Subcutaneous adipose tissue (tissue), 4 donors: ENCODE data around the gene DIP2A. TPM values are rescaled to one million over a fixed set of nuclear protein-coding genes. Genes with fewer than 3 reads are reported as not detected.

Source experiments
- total RNA-seq, 4 donors: library from RNA; depleted of rRNA; stranded (reverse); fragments of >200 nt; gene quantifications; one replicate each; pipeline ENCODE4 v1.1.0, GENCODE V29; 2016
- TF ChIP-seq, protein P1 (sequence below): fragments of 450-650 bp; IDR thresholded peaks from one replicate; pipeline ENCODE4 v1.5.1; 2016; ENCODE audit warnings: low read depth, mild to moderate bottlenecking, control low read depth, antibody characterized with exemption, moderate library complexity

DIP2A gene, protein sequence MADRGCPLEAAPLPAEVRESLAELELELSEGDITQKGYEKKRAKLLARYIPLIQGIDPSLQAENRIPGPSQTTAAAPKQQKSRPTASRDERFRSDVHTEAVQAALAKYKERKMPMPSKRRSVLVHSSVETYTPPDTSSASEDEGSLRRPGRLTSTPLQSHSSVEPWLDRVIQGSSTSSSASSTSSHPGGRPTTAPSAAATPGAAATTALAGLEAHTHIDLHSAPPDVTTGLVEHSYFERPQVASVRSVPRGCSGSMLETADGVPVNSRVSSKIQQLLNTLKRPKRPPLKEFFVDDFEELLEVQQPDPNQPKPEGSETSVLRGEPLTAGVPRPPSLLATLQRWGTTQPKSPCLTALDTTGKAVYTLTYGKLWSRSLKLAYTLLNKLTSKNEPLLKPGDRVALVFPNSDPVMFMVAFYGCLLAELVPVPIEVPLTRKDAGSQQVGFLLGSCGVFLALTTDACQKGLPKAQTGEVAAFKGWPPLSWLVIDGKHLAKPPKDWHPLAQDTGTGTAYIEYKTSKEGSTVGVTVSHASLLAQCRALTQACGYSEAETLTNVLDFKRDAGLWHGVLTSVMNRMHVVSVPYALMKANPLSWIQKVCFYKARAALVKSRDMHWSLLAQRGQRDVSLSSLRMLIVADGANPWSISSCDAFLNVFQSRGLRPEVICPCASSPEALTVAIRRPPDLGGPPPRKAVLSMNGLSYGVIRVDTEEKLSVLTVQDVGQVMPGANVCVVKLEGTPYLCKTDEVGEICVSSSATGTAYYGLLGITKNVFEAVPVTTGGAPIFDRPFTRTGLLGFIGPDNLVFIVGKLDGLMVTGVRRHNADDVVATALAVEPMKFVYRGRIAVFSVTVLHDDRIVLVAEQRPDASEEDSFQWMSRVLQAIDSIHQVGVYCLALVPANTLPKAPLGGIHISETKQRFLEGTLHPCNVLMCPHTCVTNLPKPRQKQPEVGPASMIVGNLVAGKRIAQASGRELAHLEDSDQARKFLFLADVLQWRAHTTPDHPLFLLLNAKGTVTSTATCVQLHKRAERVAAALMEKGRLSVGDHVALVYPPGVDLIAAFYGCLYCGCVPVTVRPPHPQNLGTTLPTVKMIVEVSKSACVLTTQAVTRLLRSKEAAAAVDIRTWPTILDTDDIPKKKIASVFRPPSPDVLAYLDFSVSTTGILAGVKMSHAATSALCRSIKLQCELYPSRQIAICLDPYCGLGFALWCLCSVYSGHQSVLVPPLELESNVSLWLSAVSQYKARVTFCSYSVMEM (N-terminal part only)
- total RNA-seq: 10 to 100 TPM; 29.2 to 54.8 (median 44.4) TPM

DNA sequence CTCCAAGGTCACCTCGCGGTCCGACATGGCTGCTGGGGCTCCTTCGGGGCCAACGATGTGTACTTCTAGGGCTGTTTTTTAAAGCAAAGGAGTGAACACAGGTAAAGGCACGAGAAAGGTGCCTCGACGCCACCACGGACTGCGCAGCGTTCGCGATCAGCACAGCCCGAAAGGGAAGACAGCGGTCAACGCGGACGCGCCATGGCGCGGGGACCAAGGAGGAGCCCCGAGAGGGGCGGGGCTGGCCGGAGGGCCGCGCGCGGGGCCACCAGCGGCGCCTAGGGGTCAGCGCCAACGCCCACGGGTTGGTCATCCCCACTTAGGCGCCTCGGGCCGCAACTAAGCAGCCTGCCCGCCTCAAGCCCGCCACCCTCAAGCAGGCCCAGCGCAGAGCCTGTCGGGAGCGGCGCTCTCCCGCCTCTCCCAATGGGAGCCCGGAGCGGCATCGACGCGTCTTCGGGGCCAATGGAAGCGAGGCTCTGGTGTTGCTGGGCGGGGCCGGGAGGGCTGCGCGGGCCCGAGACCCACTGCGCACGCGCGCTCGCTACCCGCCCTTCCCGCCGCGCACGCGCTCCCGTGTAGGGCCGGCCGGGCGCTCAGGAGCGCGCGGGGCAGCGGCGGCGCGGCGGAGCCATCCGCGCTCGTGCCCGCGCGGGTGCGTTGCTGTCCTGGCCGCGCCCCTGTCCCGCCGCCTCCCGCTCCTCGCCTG, at the start of gene DIP2A:
TSS of gene DIP2A (plus strand) at position 577 of the 709 bp plus-strand sequence. CDS start 241 bp downstream, outside the sequence.
- TF ChIP-seq, protein P1, sequence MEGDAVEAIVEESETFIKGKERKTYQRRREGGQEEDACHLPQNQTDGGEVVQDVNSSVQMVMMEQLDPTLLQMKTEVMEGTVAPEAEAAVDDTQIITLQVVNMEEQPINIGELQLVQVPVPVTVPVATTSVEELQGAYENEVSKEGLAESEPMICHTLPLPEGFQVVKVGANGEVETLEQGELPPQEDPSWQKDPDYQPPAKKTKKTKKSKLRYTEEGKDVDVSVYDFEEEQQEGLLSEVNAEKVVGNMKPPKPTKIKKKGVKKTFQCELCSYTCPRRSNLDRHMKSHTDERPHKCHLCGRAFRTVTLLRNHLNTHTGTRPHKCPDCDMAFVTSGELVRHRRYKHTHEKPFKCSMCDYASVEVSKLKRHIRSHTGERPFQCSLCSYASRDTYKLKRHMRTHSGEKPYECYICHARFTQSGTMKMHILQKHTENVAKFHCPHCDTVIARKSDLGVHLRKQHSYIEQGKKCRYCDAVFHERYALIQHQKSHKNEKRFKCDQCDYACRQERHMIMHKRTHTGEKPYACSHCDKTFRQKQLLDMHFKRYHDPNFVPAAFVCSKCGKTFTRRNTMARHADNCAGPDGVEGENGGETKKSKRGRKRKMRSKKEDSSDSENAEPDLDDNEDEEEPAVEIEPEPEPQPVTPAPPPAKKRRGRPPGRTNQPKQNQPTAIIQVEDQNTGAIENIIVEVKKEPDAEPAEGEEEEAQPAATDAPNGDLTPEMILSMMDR: no peak

DNA sequence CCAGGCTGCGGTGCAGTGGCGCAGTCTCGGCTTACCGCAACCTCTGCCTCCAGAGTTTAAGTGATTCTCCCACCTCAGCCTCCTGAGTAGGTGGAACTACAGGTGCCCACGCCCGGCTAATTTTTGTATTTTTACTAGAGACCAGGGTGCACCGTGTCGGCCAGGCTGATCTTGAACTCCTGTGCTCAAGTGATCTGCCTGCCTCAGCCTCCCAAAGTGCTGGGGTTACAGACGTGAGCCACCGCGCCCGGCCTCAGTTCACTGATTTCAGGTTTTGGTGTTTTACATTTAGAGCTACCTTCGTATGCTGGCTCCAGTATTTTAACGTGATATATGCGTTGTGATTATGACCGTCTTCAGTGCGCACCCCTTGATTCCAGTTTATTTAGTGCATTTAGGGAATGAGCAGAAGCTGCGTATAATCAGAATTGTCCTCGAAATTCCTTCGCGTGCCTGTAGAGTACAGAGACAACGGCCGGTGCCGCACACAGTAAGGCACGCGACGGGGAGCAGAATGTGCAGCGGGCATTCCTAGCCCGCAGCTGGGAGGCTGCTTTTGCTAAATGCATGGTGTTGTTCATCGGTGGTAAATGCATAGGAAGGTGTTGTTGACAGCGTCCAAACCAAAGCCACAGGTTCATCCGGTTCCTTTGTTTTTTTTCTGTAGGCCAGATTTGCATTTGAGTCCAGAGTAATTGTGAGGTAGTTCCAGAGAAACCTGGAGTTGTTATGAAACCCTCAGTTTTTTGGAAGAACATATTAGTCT, 48.9 kb upstream of the DIP2A start:
- TF ChIP-seq, protein P1: no peak

DNA sequence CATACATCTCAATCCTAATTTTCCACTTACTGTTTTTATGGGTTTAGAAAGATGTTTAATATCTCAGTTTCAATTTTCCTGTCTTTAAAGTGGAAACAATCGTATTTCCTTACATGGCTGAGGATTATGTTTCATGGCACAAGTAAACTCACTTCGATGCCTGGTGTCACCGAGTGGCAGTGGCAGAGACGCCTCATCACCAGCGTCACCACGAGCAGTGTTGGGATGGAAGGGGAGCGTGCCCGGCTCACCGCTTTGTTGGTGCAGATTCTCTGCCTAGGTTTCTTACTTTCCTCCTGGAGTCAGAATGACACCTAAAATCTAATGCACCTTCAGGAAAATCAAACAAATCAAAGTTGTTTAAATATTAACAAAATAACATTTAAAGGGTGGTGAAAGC, 48.2 kb upstream of the DIP2A start:
- TF ChIP-seq, protein P1: no peak

DNA sequence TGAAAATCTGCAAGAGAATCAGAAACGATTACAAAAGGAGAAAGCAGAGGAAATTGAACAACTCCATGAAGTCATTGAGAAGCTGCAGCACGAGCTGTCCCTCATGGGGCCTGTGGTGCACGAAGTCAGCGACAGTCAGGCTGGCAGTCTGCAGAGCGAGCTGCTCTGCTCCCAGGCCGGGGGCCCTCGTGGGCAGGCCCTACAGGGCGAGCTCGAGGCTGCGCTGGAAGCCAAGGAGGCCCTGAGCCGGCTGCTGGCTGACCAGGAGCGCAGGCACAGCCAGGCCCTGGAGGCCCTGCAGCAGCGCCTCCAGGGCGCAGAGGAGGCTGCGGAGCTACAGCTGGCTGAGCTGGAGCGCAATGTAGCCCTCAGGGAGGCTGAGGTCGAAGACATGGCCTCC, 47.5 kb upstream of the DIP2A start:
- TF ChIP-seq, protein P1: no peak

DNA sequence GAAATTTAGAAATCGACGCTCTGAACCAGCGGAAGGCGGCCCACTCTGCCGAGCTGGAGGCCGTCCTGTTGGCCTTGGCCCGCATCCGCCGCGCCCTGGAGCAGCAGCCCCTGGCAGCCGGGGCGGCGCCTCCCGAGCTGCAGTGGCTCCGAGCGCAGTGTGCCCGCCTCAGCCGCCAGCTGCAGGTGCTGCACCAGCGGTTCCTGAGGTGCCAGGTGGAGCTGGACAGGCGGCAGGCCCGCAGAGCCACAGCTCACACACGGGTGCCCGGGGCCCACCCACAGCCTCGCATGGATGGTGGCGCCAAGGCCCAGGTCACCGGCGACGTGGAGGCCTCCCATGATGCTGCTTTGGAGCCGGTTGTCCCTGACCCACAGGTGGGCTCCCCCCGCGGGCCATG, 47.0 kb upstream of the DIP2A start:
- TF ChIP-seq, protein P1: no peak
